PFSK-1 (cell line): ENCODE data around the gene ING1.

ENCODE experiments used
- FOXP2 ChIP-seq: optimal IDR thresholded peaks from 2 replicates; pipeline ENCODE3; 2011; ENCODE audit warnings: borderline replicate concordance, control low read depth, inconsistent platforms; ENCODE audit not compliant: insufficient read depth; ENCODE audit errors: extremely low read length, extremely low read depth
- POLR2AphosphoS5 ChIP-seq: IDR thresholded peaks from 2 replicates; pipeline ENCODE4 v1.6.1; 2012; ENCODE audit warnings: low read depth, mild to moderate bottlenecking, control low read depth, low read length, moderate library complexity
- SIN3A ChIP-seq: IDR thresholded peaks from 2 replicates; pipeline ENCODE4 v1.6.1; 2012; ENCODE audit warnings: mild to moderate bottlenecking, low read length, moderate library complexity, borderline replicate concordance; ENCODE audit not compliant: insufficient read depth
- TAF1 ChIP-seq: IDR thresholded peaks from 2 replicates; pipeline ENCODE4 v1.6.1; 2012; ENCODE audit warnings: low read length, control low read depth, borderline replicate concordance; ENCODE audit not compliant: insufficient read depth
- TF ChIP-seq, protein P1 (sequence below), 2 experiments: IDR thresholded peaks; 2 replicates each; pipeline versions ENCODE4 v1.6.1 to v1.8.0; 2011 to 2012; ENCODE audit warnings: low read depth in 2 of 2, low read length in 2 of 2, control low read depth in 1 of 2, inconsistent platforms in 1 of 2, mild to moderate bottlenecking in 1 of 2, moderate library complexity in 1 of 2; ENCODE audit not compliant: insufficient read depth in 1 of 2

DNA sequence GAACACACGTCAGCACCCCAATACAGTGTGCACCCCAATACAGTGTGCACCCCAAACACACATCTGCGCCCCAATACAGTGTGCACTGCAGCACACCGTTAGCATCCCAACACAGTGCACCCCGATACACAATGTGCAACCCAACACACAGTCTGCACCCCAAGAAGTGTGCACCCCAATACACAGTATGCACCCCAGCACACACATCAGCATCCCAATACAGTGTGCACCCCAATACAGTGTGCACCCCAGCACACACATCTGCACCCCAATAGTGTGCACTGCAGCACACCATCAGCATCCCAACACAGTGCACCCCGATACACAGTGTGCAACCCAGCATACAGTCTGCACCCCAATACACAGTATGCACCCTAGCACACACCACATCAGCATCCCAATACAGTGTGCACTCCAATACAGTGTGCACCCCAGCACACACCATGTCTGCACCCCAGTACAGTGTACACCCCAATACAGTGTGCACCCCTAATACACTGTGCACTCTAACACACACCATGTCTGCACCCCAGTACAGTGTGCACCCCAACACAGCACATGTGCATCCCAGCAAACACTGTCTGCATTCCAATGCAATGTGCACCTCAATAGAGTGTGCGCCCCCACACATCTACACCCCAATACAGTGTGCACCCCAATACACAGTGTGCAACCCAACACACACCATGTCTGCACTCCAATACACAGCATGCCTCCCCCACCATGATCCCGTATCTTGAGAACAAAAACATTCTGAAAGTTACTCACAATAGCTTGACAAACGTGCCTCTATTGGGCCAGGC, 6.7 kb upstream of the ING1 start:
- TF ChIP-seq SIN3A = no peak
- TF ChIP-seq TAF1 = no peak
- no peak for TF ChIP-seq POLR2AphosphoS5
- TF ChIP-seq FOXP2 = no peak
- TF ChIP-seq, protein P1, sequence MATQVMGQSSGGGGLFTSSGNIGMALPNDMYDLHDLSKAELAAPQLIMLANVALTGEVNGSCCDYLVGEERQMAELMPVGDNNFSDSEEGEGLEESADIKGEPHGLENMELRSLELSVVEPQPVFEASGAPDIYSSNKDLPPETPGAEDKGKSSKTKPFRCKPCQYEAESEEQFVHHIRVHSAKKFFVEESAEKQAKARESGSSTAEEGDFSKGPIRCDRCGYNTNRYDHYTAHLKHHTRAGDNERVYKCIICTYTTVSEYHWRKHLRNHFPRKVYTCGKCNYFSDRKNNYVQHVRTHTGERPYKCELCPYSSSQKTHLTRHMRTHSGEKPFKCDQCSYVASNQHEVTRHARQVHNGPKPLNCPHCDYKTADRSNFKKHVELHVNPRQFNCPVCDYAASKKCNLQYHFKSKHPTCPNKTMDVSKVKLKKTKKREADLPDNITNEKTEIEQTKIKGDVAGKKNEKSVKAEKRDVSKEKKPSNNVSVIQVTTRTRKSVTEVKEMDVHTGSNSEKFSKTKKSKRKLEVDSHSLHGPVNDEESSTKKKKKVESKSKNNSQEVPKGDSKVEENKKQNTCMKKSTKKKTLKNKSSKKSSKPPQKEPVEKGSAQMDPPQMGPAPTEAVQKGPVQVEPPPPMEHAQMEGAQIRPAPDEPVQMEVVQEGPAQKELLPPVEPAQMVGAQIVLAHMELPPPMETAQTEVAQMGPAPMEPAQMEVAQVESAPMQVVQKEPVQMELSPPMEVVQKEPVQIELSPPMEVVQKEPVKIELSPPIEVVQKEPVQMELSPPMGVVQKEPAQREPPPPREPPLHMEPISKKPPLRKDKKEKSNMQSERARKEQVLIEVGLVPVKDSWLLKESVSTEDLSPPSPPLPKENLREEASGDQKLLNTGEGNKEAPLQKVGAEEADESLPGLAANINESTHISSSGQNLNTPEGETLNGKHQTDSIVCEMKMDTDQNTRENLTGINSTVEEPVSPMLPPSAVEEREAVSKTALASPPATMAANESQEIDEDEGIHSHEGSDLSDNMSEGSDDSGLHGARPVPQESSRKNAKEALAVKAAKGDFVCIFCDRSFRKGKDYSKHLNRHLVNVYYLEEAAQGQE (IDR thresholded peaks at IDR 0.05; ENCODE audit: insufficient read depth in 1 of 2, low read depth in 2 of 2, low read length in 2 of 2) = no peak
